Panc1 (cell line): ENCODE measurements around the gene C11orf68. TPM values are rescaled to one million over a fixed set of nuclear protein-coding genes. Genes with fewer than 3 reads are reported as not detected.
A peak's percentile ranks its signal among the peaks of the same experiment; 100 is the strongest.
"Not testable (repeated sequence)": the region's sequence is repeated elsewhere in the genome, so short reads cannot be mapped to it uniquely, and the experiment has no call there.

Experiments used
- ATAC-seq: fragments of 200-7000 bp; cut with Tn5 transposase; 2 replicates; pipeline ENCODE4 v1.9.1; 2020; ENCODE audit warnings: mild to moderate bottlenecking, moderate library complexity
- BruUV-seq: library from RNA; stranded (reverse); fragments of 400-500 nt; replicated peaks from 2 replicates; lab custom pipeline; 2021; lab: Mats Ljungman, UMichigan
- CTCF ChIA-PET: fragments of 300-600 bp; sonication (Branson Sonifier 250); formaldehyde crosslinking; loops from one replicate; lab custom pipeline; 2022; ENCODE audit warnings: antibody characterized with exemption; lab: Charles Lee
- POLR2A ChIA-PET: fragments of 300-600 bp; sonication (Branson Sonifier 250); formaldehyde crosslinking; loops from one replicate; lab custom pipeline; 2022; ENCODE audit warnings: antibody characterized with exemption; lab: Charles Lee
- DNase-seq: peaks from one replicate; pipeline ENCODE4 v3.0.0-alpha.2; 2010; ENCODE audit warnings: low read depth, low spot score
- H3K27ac ChIP-seq: 2 replicates; pipeline ENCODE4 v1.5.1; 2011; ENCODE audit warnings: mild to moderate bottlenecking, low read length, inconsistent platforms
- H3K27me3 ChIP-seq: fragments of 200-500 bp; sonication (Bioruptor generic); 2 replicates; pipeline ENCODE4 v1.6.0; 2014; ENCODE audit warnings: low read length, inconsistent platforms; ENCODE audit not compliant: control insufficient read depth, insufficient read depth
- H3K36me3 ChIP-seq: fragments of 200-500 bp; sonication (Bioruptor generic); 2 replicates; pipeline ENCODE4 v1.5.1; 2014; ENCODE audit warnings: inconsistent platforms, mild to moderate bottlenecking, low read length, moderate library complexity; ENCODE audit not compliant: control insufficient read depth, insufficient read depth
- H3K4me1 ChIP-seq: 2 replicates; pipeline ENCODE4 v1.5.1; 2011; ENCODE audit warnings: inconsistent platforms, mild to moderate bottlenecking, low read length, moderate library complexity; ENCODE audit not compliant: control insufficient read depth, insufficient read depth
- H3K4me3 ChIP-seq, 2 experiments: 2 replicates each; pipeline ENCODE4 v1.5.1; 2011 to 2012; ENCODE audit warnings: low read depth in 2 of 2, low read length in 2 of 2, mild to moderate bottlenecking in 2 of 2, inconsistent platforms in 1 of 2, moderate library complexity in 1 of 2
- H3K9me3 ChIP-seq: fragments of 200-500 bp; sonication (Bioruptor generic); 2 replicates; pipeline ENCODE4 v1.5.1; 2014; ENCODE audit warnings: low read depth, mild to moderate bottlenecking, inconsistent platforms, low read length, moderate library complexity; ENCODE audit not compliant: control insufficient read depth, insufficient read depth
- POLR2AphosphoS5 ChIP-seq: IDR thresholded peaks from 2 replicates; pipeline ENCODE4 v1.6.1; 2012; ENCODE audit warnings: mild to moderate bottlenecking, low read depth, low read length, moderate library complexity
- SIN3A ChIP-seq: IDR thresholded peaks from 2 replicates; pipeline ENCODE4 v1.6.1; 2012; ENCODE audit warnings: low read depth, mild to moderate bottlenecking, low read length, moderate library complexity, borderline replicate concordance; ENCODE audit not compliant: insufficient read depth
- TCF7L2 ChIP-seq: IDR thresholded peaks from 2 replicates; pipeline ENCODE4 v1.6.1; 2011; ENCODE audit warnings: mild to moderate bottlenecking, low read depth, low read length, inconsistent platforms
- in situ Hi-C: cut with HindIII; loops from 2 replicates; pipeline ENCODE4 v1.10.0; 2016; ENCODE audit warnings: low sequenced_read_pairs, low pct_unique_long_range_greater_than_20kb
- intact Hi-C: fragments of 100-400 bp; cut with micrococcal nuclease; formaldehyde crosslinking; loops from one replicate; pipeline ENCODE4 v1.10.0; 2022; ENCODE audit not compliant: unreplicated experiment
- total RNA-seq: library from RNA; stranded (reverse); gene quantifications from one replicate; pipeline ENCODE4 v1.2.1, GENCODE V29; 2021; ENCODE audit not compliant: unreplicated experiment
- TF ChIP-seq, protein P1 (sequence below): fragments of 450-650 bp; IDR thresholded peaks from 2 replicates; pipeline ENCODE4 v1.5.1; 2017; ENCODE audit warnings: mild to moderate bottlenecking
- TF ChIP-seq, protein P2 (sequence below), 2 experiments: IDR thresholded peaks; 2 replicates each; pipeline ENCODE4 v1.6.1; 2011 to 2012; ENCODE audit warnings: low read depth in 2 of 2, control low read depth in 1 of 2, low read length in 1 of 2, mild to moderate bottlenecking in 1 of 2, moderate library complexity in 1 of 2; ENCODE audit not compliant: insufficient read depth in 1 of 2

Gene C11orf68
- total RNA-seq, 1 experiment from 2014 or later: 84.7 TPM

DNA sequence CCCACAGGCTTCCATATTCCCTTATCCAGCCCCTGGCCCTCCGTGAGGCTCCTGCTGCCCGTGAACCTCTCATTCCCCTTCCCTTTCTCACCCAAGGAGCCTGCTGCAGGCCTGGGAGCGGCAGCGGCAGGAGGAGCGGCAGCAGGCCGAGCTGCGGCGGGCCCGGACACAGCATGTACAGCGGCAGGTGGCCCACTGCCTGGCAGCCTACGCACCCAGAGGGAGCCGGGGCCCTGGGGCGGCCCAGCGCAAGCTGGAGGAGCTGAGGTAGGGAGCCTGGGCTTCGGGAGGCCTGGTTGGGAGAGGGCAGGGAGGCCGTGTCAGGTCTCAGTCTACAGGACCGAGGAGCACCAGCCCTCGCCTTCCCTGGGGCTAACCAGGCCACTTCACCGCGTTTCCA, 34.6 kb upstream of the C11orf68 start:
- TF ChIP-seq, protein P1, sequence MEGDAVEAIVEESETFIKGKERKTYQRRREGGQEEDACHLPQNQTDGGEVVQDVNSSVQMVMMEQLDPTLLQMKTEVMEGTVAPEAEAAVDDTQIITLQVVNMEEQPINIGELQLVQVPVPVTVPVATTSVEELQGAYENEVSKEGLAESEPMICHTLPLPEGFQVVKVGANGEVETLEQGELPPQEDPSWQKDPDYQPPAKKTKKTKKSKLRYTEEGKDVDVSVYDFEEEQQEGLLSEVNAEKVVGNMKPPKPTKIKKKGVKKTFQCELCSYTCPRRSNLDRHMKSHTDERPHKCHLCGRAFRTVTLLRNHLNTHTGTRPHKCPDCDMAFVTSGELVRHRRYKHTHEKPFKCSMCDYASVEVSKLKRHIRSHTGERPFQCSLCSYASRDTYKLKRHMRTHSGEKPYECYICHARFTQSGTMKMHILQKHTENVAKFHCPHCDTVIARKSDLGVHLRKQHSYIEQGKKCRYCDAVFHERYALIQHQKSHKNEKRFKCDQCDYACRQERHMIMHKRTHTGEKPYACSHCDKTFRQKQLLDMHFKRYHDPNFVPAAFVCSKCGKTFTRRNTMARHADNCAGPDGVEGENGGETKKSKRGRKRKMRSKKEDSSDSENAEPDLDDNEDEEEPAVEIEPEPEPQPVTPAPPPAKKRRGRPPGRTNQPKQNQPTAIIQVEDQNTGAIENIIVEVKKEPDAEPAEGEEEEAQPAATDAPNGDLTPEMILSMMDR: no peak
- TF ChIP-seq TCF7L2 (no peak), POLR2AphosphoS5 (no peak), SIN3A (no peak)
- TF ChIP-seq, protein P2, sequence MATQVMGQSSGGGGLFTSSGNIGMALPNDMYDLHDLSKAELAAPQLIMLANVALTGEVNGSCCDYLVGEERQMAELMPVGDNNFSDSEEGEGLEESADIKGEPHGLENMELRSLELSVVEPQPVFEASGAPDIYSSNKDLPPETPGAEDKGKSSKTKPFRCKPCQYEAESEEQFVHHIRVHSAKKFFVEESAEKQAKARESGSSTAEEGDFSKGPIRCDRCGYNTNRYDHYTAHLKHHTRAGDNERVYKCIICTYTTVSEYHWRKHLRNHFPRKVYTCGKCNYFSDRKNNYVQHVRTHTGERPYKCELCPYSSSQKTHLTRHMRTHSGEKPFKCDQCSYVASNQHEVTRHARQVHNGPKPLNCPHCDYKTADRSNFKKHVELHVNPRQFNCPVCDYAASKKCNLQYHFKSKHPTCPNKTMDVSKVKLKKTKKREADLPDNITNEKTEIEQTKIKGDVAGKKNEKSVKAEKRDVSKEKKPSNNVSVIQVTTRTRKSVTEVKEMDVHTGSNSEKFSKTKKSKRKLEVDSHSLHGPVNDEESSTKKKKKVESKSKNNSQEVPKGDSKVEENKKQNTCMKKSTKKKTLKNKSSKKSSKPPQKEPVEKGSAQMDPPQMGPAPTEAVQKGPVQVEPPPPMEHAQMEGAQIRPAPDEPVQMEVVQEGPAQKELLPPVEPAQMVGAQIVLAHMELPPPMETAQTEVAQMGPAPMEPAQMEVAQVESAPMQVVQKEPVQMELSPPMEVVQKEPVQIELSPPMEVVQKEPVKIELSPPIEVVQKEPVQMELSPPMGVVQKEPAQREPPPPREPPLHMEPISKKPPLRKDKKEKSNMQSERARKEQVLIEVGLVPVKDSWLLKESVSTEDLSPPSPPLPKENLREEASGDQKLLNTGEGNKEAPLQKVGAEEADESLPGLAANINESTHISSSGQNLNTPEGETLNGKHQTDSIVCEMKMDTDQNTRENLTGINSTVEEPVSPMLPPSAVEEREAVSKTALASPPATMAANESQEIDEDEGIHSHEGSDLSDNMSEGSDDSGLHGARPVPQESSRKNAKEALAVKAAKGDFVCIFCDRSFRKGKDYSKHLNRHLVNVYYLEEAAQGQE (IDR thresholded peaks at IDR 0.05; ENCODE audit: insufficient read depth in 1 of 2, low read depth in 2 of 2, low read length in 1 of 2): no peak
- Histone ChIP-seq H3K27me3 (no peaks in the 10 kb centered on the region), H3K9me3 (no peaks in the 10 kb centered on the region), H3K4me3 (no peak overlapping the region), H3K27ac (no peak overlapping the region), H3K36me3 (no peaks in the 10 kb centered on the region), H3K4me1 (no peaks in the 10 kb centered on the region)
- ATAC-seq: peak; percentile 27; the same call in 1 of the 2 replicates
- intact Hi-C loops: no loop called here
- DNase-seq: no peak
- ChIA-PET POLR2A (interaction anchor here (0.7 kb wide), 1 partner anchor 47 kb away, joined by 3 read pairs; no protein-coding TSS in a partner anchor), CTCF (no interaction called here)
- no TSS peak for BruUV-seq
- in situ Hi-C loops: no loop called here

DNA sequence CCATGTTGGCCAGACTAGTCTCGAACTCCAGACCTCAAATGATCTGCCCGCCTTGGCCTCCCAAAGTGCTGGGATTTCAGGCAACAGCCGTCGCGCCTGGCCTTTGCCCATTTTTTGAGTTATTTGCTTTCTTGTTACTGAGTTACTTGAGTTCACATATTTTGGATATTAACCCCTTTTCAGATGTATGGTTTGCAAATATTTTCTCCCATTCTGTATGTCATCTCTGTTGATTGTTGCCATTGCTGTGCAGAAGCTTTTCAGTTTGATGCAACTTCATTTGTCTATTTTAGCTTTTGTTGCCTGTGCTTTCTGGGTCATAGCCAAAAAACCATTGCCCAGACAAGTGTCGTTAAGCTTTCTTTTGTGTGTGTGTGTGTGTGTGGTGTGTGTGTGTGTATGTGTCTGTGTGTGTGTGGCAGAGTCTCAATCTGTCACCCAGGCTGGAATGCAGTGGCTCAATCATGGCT, 33.2 kb upstream of the C11orf68 start:
- intact Hi-C loops (no loop called here), in situ Hi-C loops (no loop called here)
- BruUV-seq: no TSS peak
- TF ChIP-seq TCF7L2 (no peak), POLR2AphosphoS5 (no peak), SIN3A (no peak)
- TF ChIP-seq, protein P2 (IDR thresholded peaks at IDR 0.05; ENCODE audit: insufficient read depth in 1 of 2, low read depth in 2 of 2, low read length in 1 of 2): no peak
- TF ChIP-seq, protein P1: no peak
- DNase-seq: no peak
- POLR2A ChIA-PET: no interaction called here
- Histone ChIP-seq H3K27me3 (no peaks in the 10 kb centered on the region), H3K27ac (no peak overlapping the region), H3K36me3 (no peaks in the 10 kb centered on the region), H3K4me1 (no peaks in the 10 kb centered on the region), H3K4me3 (no peak overlapping the region), H3K9me3 (no peaks in the 10 kb centered on the region)
- no peak for ATAC-seq
- CTCF ChIA-PET: no interaction called here

DNA sequence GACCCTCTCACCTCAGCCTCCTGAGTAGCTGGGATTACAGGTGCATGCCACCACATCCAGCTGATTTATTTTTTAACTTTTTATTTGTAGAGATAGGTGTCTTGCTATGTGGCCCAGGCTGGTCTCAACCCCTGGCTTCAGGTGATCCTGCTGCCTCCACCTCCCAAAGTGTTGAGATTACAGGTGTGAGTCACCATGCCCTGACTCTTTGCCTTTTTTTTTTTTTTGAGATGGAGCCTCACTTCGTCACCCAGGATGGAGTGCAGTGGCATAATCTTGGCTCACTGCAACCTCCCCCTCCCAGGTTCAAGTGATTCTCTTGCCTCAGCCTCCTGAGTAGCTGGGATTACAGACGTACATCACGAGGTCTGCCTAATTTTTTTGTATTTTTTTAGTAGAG, 32.8 kb upstream of the C11orf68 start:
- in situ Hi-C loops, POLR2A ChIA-PET, BruUV-seq, intact Hi-C loops, ATAC-seq, H3K27me3 ChIP-seq, H3K4me1 ChIP-seq, H3K9me3 ChIP-seq, DNase-seq, H3K36me3 ChIP-seq, H3K4me3 ChIP-seq, H3K27ac ChIP-seq: not testable (repeated sequence)
- CTCF ChIA-PET: interaction anchor here (0.5 kb wide), 1 partner anchor 11 kb away, joined by 5 read pairs; no protein-coding TSS in a partner anchor
